GM23338 (cell line): ENCODE data around the gene MRGPRF. TPM values are rescaled to one million over a fixed set of nuclear protein-coding genes. Genes with fewer than 3 reads are reported as not detected.

Experiments used
- ATAC-seq: fragments of 200-7000 bp; cut with Tn5 transposase; 3 replicates; pipeline ENCODE4 v1.9.1; 2020
- DNase-seq: peaks from one replicate; pipeline ENCODE4 v3.0.0-alpha.2; 2015; ENCODE audit warnings: low spot score
- H2AFZ ChIP-seq: fragments of 200-600 bp; sonication (generic); 2 replicates; pipeline ENCODE4 v1.8.0; 2016; ENCODE audit warnings: antibody characterized with exemption, mild to moderate bottlenecking, moderate library complexity
- H3F3A ChIP-seq: fragments of 200-600 bp; sonication (generic); replicated peaks from 2 replicates; pipeline ENCODE4 v1.8.0; 2017; ENCODE audit warnings: antibody characterized with exemption, mixed run types, low read depth
- H3K27ac ChIP-seq: fragments of 200-600 bp; sonication (generic); 2 replicates; pipeline ENCODE4 v1.6.1; 2016; ENCODE audit warnings: low read depth
- H3K27me3 ChIP-seq: fragments of 200-600 bp; sonication (generic); 2 replicates; pipeline ENCODE4 v1.8.0; 2016; ENCODE audit warnings: mild to moderate bottlenecking, mixed run types, moderate library complexity; ENCODE audit not compliant: insufficient read depth
- H3K36me3 ChIP-seq: fragments of 200-600 bp; sonication (generic); 2 replicates; pipeline ENCODE4 v1.8.0; 2016; ENCODE audit warnings: mild to moderate bottlenecking; ENCODE audit not compliant: insufficient read depth
- H3K4me1 ChIP-seq: fragments of 200-600 bp; sonication (generic); 2 replicates; pipeline ENCODE4 v1.8.0; 2016; ENCODE audit warnings: mild to moderate bottlenecking, moderate library complexity; ENCODE audit not compliant: insufficient read depth
- H3K4me2 ChIP-seq: fragments of 200-600 bp; sonication (generic); 2 replicates; pipeline ENCODE4 v1.7.1; 2017; ENCODE audit warnings: mixed run types
- H3K4me3 ChIP-seq: fragments of 200-600 bp; sonication (generic); 2 replicates; pipeline ENCODE4 v1.6.1; 2016; ENCODE audit warnings: mixed run types
- H3K79me2 ChIP-seq: fragments of 200-600 bp; sonication (generic); replicated peaks from 2 replicates; pipeline ENCODE4 v1.8.0; 2017; ENCODE audit warnings: mild to moderate bottlenecking; ENCODE audit not compliant: insufficient read depth
- H3K9me2 ChIP-seq: fragments of 200-600 bp; sonication (generic); 2 replicates; pipeline ENCODE4 v1.8.0; 2017; ENCODE audit not compliant: insufficient read depth
- H4K20me1 ChIP-seq: fragments of 200-600 bp; sonication (generic); replicated peaks from 2 replicates; pipeline ENCODE4 v1.8.0; 2017; ENCODE audit warnings: mild to moderate bottlenecking; ENCODE audit not compliant: insufficient read depth
- H3K27ac Mint-ChIP-seq: 2 replicates; pipeline ENCODE4 v1.8.0; 2020; ENCODE audit warnings: inconsistent platforms, mild to moderate bottlenecking, moderate library complexity, mixed read lengths
- H3K27me3 Mint-ChIP-seq: 3 replicates; pipeline ENCODE4 v1.8.0; 2022; ENCODE audit warnings: low read depth, mild to moderate bottlenecking, moderate library complexity, mixed read lengths, inconsistent platforms; ENCODE audit not compliant: insufficient read depth, poor library complexity
- H3K36me3 Mint-ChIP-seq: 3 replicates; pipeline ENCODE4 v1.8.0; 2021; ENCODE audit warnings: low read depth, mild to moderate bottlenecking, inconsistent platforms, moderate library complexity, mixed read lengths
- H3K4me1 Mint-ChIP-seq: 3 replicates; pipeline ENCODE4 v1.8.0; 2020; ENCODE audit warnings: mild to moderate bottlenecking, inconsistent platforms, mixed read lengths
- H3K4me3 Mint-ChIP-seq: 3 replicates; pipeline ENCODE4 v1.8.0; 2021; ENCODE audit warnings: moderate library complexity, mild to moderate bottlenecking, inconsistent platforms, mixed read lengths
- H3K9me3 Mint-ChIP-seq: 3 replicates; pipeline ENCODE4 v1.8.0; 2020; ENCODE audit warnings: moderate library complexity, mild to moderate bottlenecking, inconsistent platforms, mixed read lengths
- CREB1 ChIP-seq: fragments of 250-450 bp; sonication (Bioruptor Pico); IDR thresholded peaks from 2 replicates; pipeline ENCODE4 v1.5.0; 2020; ENCODE audit warnings: low read depth, mild to moderate bottlenecking, moderate library complexity
- EZH2 ChIP-seq: fragments of 200-600 bp; sonication (generic); IDR thresholded peaks from one replicate; pipeline ENCODE4 v1.8.0; 2017; ENCODE audit warnings: antibody characterized with exemption, mild to moderate bottlenecking, low read depth; ENCODE audit not compliant: unreplicated experiment
- EZH2phosphoT487 ChIP-seq: fragments of 200-600 bp; sonication (generic); IDR thresholded peaks from one replicate; pipeline ENCODE4 v1.8.1; 2018; ENCODE audit warnings: antibody characterized with exemption; ENCODE audit not compliant: unreplicated experiment
- JUNB ChIP-seq: IDR thresholded peaks from one replicate; pipeline ENCODE4 v1.6.1; 2016; ENCODE audit warnings: antibody characterized with exemption; ENCODE audit not compliant: unreplicated experiment
- NANOG ChIP-seq: IDR thresholded peaks from 2 replicates; pipeline ENCODE4 v1.6.1; 2016; ENCODE audit warnings: antibody characterized with exemption, borderline replicate concordance
- STAT1 ChIP-seq: IDR thresholded peaks from one replicate; pipeline ENCODE4 v1.6.1; 2016; ENCODE audit warnings: antibody characterized with exemption; ENCODE audit not compliant: unreplicated experiment
- ZNF114 ChIP-seq: fragments of 250-450 bp; sonication (Bioruptor Pico); IDR thresholded peaks from 2 replicates; pipeline ENCODE4 v1.5.0; 2020; ENCODE audit warnings: mild to moderate bottlenecking, moderate library complexity
- polyA plus RNA-seq: library from polyadenylated mRNA; unstranded; fragments of >200 nt; fragmentation: Nextera tagmentation; extraction: Ambion mirVana; gene quantifications from 2 replicates; pipeline ENCODE4 v1.2.1, GENCODE V29; 2016
- total RNA-seq: library from RNA; depleted of rRNA; stranded (reverse); fragments of >200 nt; shearing (Covaris generic); gene quantifications from 2 replicates; pipeline ENCODE4 v1.2.3, GENCODE V29; 2014
- TF ChIP-seq, protein P1 (sequence below): fragments of 250-450 bp; sonication (Bioruptor Pico); IDR thresholded peaks from 2 replicates; pipeline ENCODE4 v1.5.0; 2020; ENCODE audit warnings: mild to moderate bottlenecking, moderate library complexity
- TF ChIP-seq, protein P2 (sequence below): IDR thresholded peaks from one replicate; pipeline ENCODE4 v1.6.1; 2018; ENCODE audit warnings: antibody characterized with exemption; ENCODE audit not compliant: unreplicated experiment
- TF ChIP-seq, protein P3 (sequence below): IDR thresholded peaks from 2 replicates; pipeline ENCODE4 v1.6.1; 2016; ENCODE audit warnings: antibody characterized with exemption

Gene MRGPRF
- total and polyA plus RNA-seq, 2 experiments from 2014 or later, result 3.3 to 9.0 TPM

DNA sequence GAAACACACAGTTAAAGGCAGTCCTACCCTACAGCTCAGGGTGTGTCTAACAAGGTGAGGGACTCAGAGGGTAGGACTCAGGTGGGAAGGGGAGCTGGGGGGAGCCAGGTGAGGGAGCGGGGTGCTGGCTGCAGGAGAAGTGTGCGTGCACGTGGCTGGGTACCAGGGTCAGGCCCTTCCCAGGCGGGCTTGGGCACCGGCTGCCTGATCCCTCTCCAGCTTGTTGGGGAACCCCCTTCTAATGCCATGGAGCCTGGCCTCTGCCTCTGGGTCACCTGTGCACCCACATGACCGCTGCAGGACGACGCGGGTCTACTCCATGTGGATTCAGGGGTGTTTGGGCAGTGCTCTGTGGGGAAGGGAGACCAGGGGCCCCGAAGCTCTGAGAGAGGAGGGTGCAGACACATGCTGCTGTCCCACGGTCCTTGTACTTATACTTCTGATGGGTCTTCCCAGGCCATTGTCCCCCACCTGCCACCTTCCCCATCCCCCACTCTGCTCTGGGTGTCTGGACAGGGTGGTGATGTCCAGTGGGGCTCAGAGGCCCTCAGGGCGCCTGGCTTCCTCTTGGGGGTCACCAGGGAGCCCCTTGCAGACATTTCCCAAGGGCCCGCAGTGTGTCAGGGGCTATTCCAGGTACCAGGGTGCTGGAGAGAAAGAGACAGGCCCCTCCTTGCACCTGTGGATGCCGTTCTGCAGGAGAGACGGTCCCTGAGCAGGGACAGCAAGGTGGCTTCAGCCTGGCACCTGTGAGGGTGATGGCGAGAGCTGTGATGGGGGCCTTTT lies 21.9 kb downstream of the MRGPRF start:
- no peak overlapping the region for H3K27ac Mint-ChIP-seq
- H3K4me2 ChIP-seq, result no peak overlapping the region

More for the DNA sequence above, 21.9 kb downstream of the MRGPRF start:
- Mint-ChIP-seq H3K9me3 (peaks cover 12% of the 10 kb centered on the region; the same call in 1 of the 3 replicates), H3K27me3 (peaks cover 7% of the 10 kb centered on the region), H3K36me3 (no peaks in the 10 kb centered on the region), H3K4me3 (no peak overlapping the region), H3K4me1 (no peaks in the 10 kb centered on the region)
- no peak overlapping the region for H3K27ac ChIP-seq
- TF ChIP-seq, protein P1, sequence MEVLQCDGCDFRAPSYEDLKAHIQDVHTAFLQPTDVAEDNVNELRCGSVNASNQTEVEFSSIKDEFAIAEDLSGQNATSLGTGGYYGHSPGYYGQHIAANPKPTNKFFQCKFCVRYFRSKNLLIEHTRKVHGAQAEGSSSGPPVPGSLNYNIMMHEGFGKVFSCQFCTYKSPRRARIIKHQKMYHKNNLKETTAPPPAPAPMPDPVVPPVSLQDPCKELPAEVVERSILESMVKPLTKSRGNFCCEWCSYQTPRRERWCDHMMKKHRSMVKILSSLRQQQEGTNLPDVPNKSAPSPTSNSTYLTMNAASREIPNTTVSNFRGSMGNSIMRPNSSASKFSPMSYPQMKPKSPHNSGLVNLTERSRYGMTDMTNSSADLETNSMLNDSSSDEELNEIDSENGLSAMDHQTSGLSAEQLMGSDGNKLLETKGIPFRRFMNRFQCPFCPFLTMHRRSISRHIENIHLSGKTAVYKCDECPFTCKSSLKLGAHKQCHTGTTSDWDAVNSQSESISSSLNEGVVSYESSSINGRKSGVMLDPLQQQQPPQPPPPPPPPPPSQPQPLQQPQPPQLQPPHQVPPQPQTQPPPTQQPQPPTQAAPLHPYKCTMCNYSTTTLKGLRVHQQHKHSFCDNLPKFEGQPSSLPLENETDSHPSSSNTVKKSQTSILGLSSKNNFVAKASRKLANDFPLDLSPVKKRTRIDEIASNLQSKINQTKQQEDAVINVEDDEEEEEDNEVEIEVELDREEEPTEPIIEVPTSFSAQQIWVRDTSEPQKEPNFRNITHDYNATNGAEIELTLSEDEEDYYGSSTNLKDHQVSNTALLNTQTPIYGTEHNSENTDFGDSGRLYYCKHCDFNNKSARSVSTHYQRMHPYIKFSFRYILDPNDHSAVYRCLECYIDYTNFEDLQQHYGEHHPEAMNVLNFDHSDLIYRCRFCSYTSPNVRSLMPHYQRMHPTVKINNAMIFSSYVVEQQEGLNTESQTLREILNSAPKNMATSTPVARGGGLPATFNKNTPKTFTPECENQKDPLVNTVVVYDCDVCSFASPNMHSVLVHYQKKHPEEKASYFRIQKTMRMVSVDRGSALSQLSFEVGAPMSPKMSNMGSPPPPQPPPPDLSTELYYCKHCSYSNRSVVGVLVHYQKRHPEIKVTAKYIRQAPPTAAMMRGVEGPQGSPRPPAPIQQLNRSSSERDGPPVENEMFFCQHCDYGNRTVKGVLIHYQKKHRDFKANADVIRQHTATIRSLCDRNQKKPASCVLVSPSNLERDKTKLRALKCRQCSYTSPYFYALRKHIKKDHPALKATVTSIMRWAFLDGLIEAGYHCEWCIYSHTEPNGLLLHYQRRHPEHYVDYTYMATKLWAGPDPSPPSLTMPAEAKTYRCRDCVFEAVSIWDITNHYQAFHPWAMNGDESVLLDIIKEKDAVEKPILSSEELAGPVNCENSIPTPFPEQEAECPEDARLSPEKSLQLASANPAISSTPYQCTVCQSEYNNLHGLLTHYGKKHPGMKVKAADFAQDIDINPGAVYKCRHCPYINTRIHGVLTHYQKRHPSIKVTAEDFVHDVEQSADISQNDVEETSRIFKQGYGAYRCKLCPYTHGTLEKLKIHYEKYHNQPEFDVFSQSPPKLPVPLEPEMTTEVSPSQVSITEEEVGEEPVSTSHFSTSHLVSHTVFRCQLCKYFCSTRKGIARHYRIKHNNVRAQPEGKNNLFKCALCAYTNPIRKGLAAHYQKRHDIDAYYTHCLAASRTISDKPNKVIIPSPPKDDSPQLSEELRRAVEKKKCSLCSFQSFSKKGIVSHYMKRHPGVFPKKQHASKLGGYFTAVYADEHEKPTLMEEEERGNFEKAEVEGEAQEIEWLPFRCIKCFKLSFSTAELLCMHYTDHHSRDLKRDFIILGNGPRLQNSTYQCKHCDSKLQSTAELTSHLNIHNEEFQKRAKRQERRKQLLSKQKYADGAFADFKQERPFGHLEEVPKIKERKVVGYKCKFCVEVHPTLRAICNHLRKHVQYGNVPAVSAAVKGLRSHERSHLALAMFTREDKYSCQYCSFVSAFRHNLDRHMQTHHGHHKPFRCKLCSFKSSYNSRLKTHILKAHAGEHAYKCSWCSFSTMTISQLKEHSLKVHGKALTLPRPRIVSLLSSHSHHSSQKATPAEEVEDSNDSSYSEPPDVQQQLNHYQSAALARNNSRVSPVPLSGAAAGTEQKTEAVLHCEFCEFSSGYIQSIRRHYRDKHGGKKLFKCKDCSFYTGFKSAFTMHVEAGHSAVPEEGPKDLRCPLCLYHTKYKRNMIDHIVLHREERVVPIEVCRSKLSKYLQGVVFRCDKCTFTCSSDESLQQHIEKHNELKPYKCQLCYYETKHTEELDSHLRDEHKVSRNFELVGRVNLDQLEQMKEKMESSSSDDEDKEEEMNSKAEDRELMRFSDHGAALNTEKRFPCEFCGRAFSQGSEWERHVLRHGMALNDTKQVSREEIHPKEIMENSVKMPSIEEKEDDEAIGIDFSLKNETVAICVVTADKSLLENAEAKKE (CRISPR knock-in tag), result no peak
- TF ChIP-seq EZH2 (no peak), NANOG (no peak), JUNB (no peak), EZH2phosphoT487 (no peak), CREB1 (CRISPR knock-in tag) (no peak), STAT1 (no peak), ZNF114 (CRISPR knock-in tag) (no peak)
- TF ChIP-seq, protein P2, sequence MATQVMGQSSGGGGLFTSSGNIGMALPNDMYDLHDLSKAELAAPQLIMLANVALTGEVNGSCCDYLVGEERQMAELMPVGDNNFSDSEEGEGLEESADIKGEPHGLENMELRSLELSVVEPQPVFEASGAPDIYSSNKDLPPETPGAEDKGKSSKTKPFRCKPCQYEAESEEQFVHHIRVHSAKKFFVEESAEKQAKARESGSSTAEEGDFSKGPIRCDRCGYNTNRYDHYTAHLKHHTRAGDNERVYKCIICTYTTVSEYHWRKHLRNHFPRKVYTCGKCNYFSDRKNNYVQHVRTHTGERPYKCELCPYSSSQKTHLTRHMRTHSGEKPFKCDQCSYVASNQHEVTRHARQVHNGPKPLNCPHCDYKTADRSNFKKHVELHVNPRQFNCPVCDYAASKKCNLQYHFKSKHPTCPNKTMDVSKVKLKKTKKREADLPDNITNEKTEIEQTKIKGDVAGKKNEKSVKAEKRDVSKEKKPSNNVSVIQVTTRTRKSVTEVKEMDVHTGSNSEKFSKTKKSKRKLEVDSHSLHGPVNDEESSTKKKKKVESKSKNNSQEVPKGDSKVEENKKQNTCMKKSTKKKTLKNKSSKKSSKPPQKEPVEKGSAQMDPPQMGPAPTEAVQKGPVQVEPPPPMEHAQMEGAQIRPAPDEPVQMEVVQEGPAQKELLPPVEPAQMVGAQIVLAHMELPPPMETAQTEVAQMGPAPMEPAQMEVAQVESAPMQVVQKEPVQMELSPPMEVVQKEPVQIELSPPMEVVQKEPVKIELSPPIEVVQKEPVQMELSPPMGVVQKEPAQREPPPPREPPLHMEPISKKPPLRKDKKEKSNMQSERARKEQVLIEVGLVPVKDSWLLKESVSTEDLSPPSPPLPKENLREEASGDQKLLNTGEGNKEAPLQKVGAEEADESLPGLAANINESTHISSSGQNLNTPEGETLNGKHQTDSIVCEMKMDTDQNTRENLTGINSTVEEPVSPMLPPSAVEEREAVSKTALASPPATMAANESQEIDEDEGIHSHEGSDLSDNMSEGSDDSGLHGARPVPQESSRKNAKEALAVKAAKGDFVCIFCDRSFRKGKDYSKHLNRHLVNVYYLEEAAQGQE, result no peak
- TF ChIP-seq, protein P3, sequence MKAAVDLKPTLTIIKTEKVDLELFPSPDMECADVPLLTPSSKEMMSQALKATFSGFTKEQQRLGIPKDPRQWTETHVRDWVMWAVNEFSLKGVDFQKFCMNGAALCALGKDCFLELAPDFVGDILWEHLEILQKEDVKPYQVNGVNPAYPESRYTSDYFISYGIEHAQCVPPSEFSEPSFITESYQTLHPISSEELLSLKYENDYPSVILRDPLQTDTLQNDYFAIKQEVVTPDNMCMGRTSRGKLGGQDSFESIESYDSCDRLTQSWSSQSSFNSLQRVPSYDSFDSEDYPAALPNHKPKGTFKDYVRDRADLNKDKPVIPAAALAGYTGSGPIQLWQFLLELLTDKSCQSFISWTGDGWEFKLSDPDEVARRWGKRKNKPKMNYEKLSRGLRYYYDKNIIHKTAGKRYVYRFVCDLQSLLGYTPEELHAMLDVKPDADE, result no peak
- no peak for ATAC-seq
- no peak overlapping the region for H2AFZ ChIP-seq
- no peaks in the 10 kb centered on the region for H3K9me2 ChIP-seq
- no peak for DNase-seq
- H3K4me3 ChIP-seq, result no peak overlapping the region
- no peaks in the 10 kb centered on the region for H3K27me3 ChIP-seq
- H3K4me1 ChIP-seq, result no peaks in the 10 kb centered on the region
- H4K20me1 ChIP-seq, result no peaks in the 10 kb centered on the region
- H3F3A ChIP-seq, result no peaks in the 10 kb centered on the region
- H3K36me3 ChIP-seq, result no peaks in the 10 kb centered on the region
- no peaks in the 10 kb centered on the region for H3K79me2 ChIP-seq
